OCI-LY7 (cell line): ENCODE measurements around the gene ZNF518A. TPM values are rescaled to one million over a fixed set of nuclear protein-coding genes. Genes with fewer than 3 reads are reported as not detected.

Experiments
- small RNA-seq: library from RNA; depleted of rRNA; stranded (forward); fragments of <200 nt; gene quantifications from one replicate; pipeline ENCODE3, GENCODE V24; 2014
- total RNA-seq, 2 experiments: library from RNA; depleted of rRNA in 1 of 2; stranded (reverse); fragments of >200 nt in 1 of 2; shearing (Covaris generic) in 1 of 2; gene quantifications; 2 replicates each; pipeline ENCODE4 v1.2.3, GENCODE V29; 2014 to 2022

The ZNF518A gene
- total RNA-seq, 2 experiments from 2014 or later = 19.4 to 19.7 TPM

Small RNA genes lying within 50 kb of the gene (small RNA-seq; reads per million reads assigned to genes)
- gene RNU6-271P = not detected

Other genes with a start within 250 kb of the ZNF518A start
- 4.1 TPM in 1 of 2 replicates, not detected in the other for gene CC2D2B, start 222.3 kb upstream of the ZNF518A start, total RNA-seq (2014; rRNA removed; shearing (Covaris generic))
- gene CC2D2B, start 222.3 kb upstream of the ZNF518A start, total RNA-seq (2022) = 0.41 TPM in 1 of 2 replicates, not detected in the other
- 5.6 and 8.2 TPM in 2 replicates for gene CCNJ, start 86.7 kb upstream of the ZNF518A start, total RNA-seq (2014; rRNA removed; shearing (Covaris generic))
- 13.3 and 14.5 TPM in 2 replicates for gene CCNJ, start 86.7 kb upstream of the ZNF518A start, total RNA-seq (2022)
- gene BLNK, start 141.3 kb downstream of the ZNF518A start, total RNA-seq (2014; rRNA removed; shearing (Covaris generic)) = 78.0 and 113 TPM in 2 replicates
- 182 and 201 TPM in 2 replicates for gene BLNK, start 141.3 kb downstream of the ZNF518A start, total RNA-seq (2022)
- gene DNTT, start 174.1 kb downstream of the ZNF518A start, total RNA-seq (2014; rRNA removed; shearing (Covaris generic)) = 0.16 TPM in 1 of 2 replicates, not detected in the other
- 0.18 and 0.32 TPM in 2 replicates for gene DNTT, start 174.1 kb downstream of the ZNF518A start, total RNA-seq (2022)
- not detected in 2 replicates for gene OPALIN, start 228.7 kb downstream of the ZNF518A start, total RNA-seq (2014; rRNA removed; shearing (Covaris generic))
- gene OPALIN, start 228.7 kb downstream of the ZNF518A start, total RNA-seq (2022) = not detected in 2 replicates